ENCODE data around the gene WSCD2. TPM values are rescaled to one million over a fixed set of nuclear protein-coding genes. Genes with fewer than 3 reads are reported as not detected.

The WSCD2 gene
- total RNA-seq, 1 donor from 2014 or later = not detected

DNA sequence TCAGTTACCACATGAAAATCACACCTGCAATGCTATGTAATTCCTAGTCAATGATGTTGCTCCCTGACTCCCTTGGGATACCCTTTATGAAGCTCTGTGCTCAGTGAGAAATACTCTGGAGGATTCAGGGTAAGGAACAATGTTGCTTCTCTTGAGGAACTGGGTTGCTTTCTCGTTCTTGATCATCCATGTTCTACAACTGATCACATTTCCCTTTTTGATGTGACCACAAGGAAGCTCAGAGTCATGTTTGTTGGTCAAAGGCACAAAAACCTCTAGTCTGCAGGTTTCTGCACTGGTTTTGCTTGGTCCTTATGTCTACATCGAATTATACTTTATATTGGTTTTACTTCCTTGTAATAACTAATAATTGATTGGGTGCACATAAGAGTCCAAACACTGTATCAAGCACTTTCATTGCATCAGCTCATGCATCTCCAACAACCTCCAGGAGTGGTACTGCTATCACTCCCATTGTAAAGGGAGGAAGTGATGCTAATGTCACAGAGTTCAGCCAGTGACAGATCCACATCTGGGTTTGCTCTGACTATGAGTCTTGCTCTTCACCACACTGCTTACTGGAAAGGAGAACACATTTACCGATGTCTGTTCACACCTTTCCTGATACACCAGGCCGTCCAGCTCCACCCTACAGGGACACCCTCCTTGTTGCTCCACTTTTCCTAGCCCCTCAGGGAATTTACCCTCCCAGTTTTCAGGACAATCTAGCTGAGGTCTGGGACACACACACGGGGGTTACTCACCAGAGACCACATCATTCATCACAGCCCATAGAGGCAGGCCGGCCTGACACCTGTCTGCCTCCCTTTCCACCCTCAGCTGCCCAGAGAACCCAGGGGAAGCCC is 169.0 kb downstream of the WSCD2 start:
- DNase-seq (ENCODE audit: low read depth in 2 of 2) = no peak

- no peak for DNase-seq (ENCODE audit: low read depth in 2 of 2)
These were observed 169.7 kb downstream of the WSCD2 start for GRCh38 chr12:108298761-108299275.

- no peak for DNase-seq (ENCODE audit: low read depth in 2 of 2)
These were observed 170.4 kb downstream of the WSCD2 start for GRCh38 chr12:108299516-108299915.

Other genes with a start within 250 kb of the WSCD2 start
- gene CMKLR1, start 210.0 kb downstream of the WSCD2 start, total RNA-seq = under 0.01 TPM in 1 of 2 replicates, not detected in the other

Measured in lung microvascular endothelial cell (primary cell).